ENCODE measurements around the gene CTIF.

Gene CTIF

DNA sequence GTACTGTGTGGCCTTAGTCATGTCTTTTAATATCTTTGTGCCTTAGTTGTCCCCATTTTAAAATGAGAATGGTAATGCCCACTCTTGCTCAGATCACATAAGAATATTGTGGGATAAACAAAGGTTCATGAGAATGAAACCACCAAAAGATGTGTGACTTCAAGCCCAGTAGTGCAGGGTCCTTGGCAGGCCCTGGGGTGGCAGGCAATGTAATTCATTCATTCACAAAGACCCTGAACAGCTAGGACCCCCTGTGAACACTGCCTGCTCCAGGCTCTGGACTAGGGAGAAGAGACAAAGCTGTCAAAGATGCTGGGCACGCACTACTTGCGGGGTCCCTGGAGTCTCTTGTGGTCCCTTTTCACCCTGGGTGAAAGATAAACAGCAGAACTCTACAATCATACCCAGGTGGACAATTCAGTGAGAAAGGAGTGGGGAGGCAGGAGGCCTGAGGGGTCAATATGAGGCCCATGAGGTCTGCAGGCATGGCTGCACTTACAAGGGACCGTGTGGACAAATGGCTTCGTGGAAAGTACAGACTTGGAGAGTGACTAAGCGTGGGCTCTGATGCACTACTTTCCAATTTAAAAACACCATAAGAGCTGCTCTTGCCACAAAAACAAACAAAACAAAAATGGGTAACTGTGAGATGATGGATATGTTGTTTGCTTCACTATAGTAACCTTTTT is 275.8 kb downstream of the CTIF start:
- DNase-seq (ENCODE audit: low read depth in 4 of 4, low spot score in 1 of 4), result no peak

DNA sequence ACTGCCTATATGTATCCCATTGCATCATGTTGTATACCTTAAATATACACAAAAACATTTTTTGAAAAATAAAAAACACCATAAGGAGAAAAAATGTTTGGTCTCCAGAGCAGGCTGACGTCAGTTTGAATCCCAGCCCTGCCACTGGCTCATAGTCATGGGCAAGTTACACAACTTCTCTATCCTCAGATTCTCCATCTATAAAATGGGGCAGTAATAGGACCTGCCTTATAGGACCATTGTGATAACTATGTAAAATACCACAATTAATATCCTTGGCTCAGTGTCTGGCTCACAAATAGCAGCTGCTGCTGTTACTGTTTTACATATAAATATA is 276.3 kb downstream of the CTIF start:
- no peak for DNase-seq (ENCODE audit: low read depth in 4 of 4, low spot score in 1 of 4)

DNA sequence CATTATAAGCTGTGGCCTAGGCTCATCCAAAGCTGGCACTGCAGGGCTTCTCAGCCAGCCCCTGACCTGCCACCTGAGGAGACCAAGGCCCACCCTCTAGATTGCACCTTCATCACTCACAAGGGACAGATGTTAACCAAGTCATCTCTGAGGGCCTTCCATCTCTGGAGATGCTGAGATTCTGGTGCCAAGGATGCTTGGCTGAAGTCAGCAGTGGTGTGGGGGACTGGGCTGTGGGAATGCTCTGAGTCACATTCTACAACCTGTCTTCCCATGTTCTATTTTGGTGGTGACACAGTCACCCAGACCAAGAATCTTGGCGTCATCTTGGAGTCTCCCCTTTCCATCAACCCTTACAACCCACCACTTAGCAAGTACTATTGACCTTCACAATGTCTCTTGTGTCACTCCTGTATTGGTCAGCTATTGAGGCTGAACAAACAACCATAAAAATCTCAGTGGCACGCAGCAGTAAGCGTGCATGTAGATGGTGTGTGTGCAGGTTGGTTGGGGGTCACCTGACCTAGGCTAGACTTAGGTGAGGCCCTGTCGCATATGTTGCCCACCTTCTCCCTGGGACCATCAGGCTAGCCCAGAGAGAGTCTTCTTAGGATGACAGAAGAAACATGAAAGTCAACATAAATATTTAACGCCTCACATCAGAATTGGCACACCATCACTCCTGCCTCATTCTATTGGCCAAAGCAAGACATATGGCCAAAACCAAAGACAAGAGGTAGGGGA is 276.9 kb downstream of the CTIF start:
- no peak for DNase-seq (ENCODE audit: low read depth in 4 of 4, low spot score in 1 of 4)

DNA sequence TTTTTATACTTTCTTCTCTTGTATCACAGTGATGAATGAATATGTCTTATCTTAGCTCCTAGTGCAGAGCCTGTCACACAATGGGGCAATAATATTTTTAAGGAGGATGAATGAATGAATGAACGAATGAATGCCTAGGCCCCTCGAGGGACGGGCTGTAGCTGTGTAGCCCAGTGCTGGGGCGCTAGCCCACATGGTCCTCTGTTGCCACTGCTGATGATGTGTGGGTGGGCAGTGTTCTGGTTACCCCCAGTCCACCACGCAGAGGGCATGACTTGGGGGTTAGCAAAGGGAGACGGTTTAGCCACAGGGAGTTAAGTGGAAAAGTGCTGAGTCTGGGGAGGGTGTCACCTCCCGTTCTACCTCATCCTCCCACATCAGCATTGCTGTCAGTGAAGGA is 277.7 kb downstream of the CTIF start:
- no peak for DNase-seq (ENCODE audit: low read depth in 4 of 4, low spot score in 1 of 4)

DNA sequence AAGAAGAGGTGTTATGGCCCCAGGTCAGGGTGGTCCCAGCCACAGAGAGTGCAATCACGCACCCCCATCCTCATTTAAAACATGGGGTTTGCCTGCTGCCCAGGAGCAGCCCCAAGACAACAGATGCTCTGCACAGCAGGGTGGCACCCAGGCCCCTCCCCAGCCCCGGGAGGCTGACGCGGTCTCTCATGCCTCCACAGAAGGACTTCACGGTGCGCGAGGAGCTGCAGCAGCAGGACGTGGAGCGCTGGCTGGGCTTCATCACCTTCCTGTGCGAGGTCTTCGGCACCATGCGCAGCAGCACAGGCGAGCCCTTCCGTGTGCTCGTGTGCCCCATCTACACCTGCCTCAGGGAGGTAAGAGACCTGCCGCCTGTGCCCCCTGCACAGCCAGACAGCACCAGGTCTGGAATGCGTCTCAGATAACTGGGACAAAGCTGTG is 278.2 kb downstream of the CTIF start:
- no peak for DNase-seq (ENCODE audit: low read depth in 4 of 4, low spot score in 1 of 4)

DNA sequence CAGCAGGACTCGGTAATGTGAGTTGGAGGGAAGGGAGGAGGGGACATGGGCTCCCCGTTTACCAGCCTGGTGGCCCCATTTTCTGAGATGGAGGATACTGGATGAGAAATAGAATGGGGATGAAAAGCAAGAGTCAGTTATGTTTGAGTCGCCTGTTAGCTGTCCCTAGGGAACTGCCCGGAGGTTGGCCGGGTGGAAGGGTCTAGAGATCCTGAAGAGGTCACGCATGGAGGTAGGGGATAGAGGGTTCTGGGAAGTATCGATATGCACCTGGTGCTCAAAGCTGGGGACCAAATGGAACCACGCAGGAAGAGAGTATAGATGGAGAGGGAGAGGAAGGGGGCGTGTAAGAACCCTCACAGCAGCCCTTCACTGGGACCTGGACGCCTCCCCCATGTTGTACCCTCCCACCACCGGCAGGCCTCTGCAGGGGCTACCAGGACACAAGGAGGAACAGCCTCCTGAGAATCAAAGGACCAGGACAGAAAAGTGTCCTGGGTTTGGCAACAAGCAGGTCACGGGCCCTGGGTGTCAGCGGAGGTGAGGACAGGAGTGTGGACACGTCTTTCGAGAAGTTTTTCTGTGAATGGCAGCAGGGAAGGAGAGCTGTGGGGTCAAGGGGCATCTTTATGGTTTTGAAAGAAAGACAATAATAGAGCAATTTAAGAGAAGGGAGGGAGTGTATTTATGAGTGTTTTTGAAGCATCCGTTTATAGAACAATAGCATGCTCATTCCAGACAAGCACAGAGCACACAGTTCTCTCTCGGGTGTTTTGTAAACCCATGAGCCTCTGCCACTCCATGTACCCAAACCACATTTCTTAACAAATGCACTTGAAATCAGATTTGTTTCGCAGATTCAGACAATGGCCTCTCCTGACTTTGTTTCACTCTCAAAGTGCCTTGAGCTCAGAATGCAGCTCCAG is 279.8 kb downstream of the CTIF start:
- DNase-seq (ENCODE audit: low read depth in 4 of 4, low spot score in 1 of 4), result no peak

DNA sequence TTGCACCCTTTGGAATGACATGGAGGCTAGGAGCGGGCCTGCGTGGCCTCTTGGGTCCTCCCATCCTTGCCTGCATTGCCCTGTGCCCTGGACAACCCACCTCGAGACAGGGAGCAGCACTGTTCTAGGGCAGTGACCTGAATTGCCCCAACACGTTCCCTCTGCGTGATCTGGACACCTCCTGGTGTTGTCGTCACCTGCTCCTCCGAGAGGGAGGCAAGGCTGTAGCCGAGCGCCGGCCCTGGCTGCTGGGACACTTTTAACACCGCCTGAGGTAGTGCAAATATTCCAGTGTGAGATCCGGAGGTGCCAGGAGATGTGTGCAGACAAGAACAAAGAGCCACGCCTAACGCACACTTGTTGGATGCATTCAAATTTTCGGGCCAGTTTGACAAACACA is 280.4 kb downstream of the CTIF start:
- no peak for DNase-seq (ENCODE audit: low read depth in 4 of 4, low spot score in 1 of 4)

DNA sequence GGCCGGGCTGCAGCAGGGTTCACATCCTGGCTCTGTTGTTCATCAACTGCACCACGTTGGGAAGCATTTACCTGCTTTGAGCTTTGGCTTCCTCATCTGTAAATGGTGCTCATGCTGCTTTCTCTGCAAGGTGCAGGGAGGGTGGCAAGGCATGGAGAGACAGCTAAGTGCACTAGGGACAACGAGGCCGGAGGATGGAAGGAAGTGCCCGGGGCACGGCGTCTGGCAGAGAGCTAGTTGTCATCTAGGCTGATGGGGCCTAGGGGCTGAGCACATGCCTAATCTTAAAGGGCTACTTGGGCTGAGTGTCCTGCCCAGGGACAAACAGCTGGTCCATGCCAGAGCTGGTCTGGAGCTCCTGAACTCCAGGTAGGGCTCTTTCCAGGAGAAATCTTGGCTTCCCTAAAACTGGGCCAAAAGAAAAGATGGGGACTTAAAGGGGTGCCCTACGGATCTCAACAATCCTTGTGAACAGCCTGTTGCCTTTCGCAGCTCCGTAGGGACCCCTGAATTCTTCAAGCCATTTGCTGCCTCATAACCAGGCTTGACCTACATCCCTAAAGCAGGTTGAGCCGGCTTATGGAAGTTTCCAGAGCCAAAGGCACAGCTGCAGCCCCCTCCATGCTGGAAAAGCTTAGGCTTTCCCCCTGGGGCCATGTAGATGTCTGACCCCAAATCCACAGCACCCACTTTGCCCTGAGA is 281.1 kb downstream of the CTIF start:
- no peak for DNase-seq (ENCODE audit: low read depth in 4 of 4, low spot score in 1 of 4)

DNA sequence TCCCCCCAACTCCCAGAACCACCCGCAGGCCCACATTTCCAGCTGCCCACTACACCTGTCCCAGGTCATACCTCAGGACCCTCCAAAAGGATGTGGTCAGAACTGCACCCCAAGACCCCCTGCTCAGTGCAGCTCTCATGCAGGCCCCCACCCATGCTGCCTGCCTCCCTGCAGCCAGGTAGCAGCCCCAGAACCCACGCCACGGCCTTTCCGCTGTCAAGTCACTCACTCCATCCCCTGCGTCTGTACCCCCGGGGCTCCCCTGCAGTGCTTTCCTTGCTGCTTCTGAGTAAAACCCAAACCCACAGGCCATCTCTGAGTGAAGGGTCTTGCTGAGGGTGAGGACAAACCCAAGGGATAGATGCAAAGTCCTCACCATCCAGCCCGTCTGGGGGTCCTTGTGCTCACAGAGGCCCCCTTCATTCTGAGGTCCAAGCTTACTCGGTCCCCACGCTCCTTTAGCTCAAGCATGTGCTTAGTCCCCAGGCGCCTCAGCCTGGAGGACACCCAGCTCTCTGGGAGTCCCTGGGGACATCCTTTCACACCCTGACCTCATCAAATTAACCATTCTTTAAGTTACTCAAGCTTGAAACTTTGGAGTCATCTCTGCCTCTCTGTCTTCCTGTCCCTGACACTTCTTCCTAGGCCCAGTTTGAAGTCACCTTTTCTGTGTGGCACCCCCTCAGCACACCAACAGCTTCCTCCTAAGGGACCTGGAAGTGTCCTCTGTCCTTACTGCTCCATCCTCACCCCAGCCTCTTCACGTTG is 281.8 kb downstream of the CTIF start:
- no peak for DNase-seq (ENCODE audit: low read depth in 4 of 4, low spot score in 1 of 4)

DNA sequence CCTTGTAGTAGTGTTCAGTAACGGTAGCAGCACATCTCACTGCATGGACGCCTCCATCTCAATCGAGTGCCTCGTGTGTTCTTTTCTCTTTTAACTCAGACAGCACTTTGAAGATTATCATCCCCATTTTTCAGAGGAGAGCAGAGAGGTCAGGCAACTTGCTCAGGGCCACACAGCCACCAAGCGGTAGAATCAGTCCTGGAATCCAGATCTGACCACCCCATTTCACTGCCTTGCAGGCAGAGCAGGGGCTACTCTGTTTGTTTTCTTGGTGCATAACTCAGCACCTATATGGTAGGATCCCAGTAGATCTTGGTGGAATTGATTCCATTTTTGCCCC is 282.4 kb downstream of the CTIF start:
- DNase-seq (ENCODE audit: low read depth in 4 of 4, low spot score in 1 of 4), result no peak

DNA sequence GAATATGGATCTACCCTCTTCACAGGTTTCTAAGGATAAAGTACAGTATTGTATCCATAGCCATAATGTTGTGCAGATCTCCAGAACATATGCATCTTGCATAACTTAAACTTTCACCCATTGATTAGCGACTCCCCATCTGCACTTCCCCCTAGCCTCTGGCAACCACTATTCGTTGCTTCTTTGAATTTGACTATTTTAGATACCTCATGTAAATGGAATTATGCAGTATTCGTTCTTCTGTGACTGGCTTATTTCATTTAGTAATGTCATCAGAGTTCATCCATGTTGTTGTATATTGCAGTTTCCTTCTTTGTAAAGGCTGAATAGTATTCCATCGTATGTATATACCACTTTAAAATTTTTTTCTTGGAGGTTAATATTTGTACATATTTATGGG is 283.0 kb downstream of the CTIF start:
- DNase-seq (ENCODE audit: low read depth in 4 of 4, low spot score in 1 of 4), result no peak

DNA sequence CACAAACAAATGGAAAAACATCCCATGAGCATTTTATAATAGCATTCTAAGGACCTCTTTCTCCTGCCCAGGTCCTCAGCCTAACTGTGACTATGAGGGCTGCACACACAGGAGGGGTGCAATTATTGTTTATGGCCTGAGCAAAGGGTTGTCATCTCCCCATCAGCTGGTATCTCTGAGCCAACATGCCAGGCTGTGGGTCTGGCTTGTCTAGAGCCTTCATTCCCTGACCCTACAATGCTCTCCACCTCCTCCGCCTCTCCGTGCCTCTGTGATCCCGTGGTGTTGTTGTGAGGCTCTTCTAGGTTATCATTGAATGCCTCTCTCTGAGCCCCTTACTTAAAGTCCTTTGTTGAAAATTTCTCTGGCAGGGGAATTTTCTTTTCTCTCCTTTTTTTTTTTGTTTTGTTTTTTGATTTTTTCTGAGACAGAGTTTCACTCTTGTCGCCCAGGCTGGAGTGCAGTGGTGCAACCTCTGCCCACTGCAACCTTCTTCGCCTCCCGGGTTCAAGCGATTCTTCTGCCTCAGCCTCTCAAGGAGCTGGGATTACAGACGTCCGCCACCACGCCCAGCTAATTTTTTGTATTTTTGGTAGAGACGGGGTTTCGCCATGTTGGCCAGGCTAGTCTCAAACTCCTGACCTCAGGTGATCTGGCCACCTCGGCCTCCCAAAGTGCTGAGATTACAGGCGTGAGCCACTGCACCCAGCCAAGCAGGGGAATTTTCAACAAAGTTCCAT is 285.6 kb downstream of the CTIF start:
- DNase-seq (ENCODE audit: low read depth in 4 of 4, low spot score in 1 of 4), result no peak

DNA sequence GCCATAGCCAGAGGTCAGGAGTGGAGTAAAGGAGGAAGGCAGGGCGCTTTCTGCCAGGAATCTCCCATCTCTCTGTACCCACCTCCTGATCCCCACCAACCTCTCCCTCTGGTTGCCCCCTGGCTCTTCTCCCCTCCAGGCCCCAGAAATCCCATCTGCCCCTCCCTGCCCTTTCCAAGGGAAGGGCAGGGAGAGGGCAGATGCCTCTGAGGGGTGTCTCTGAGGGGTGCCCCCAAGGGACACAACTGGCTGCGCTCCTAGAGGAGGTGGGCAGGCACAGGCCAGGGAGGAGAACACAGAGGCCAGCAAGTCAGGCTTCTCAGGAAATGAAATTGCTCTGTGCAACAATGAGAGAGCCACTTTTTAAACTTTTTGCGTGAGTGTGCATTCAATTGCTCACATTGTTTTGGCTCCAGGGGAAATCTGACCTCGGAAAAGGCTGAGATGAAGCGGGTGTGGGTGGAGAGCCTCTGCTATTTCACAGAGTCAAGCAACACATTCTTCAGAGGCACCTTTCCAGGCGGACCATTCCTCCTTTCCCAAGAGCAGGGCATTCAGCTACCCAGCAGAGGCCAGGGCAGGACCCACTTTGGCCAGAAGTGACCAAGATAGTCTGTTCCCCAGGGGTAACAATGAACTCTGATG is 286.4 kb downstream of the CTIF start:
- DNase-seq (ENCODE audit: low read depth in 4 of 4, low spot score in 1 of 4), result no peak

DNA sequence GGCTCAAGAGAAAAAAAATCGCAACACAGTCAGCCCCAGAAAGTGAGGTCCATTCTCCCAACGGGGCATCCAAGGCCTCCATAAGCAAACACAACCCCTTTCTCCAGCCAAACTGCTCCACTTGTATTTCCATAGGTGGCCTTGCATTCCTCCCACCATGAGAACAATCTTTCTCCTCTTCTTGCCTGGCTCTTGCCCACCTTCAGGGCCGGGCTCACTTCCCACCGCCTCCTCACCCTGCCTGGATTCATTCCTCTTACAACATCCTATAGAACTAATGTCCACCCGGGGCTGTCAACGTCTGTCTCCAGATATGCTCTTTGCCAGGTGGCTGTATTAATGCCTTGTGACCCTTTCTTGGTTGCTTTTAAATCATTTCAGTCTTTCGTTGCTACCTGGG is 287.4 kb downstream of the CTIF start:
- DNase-seq (ENCODE audit: low read depth in 4 of 4, low spot score in 1 of 4), result no peak

DNA sequence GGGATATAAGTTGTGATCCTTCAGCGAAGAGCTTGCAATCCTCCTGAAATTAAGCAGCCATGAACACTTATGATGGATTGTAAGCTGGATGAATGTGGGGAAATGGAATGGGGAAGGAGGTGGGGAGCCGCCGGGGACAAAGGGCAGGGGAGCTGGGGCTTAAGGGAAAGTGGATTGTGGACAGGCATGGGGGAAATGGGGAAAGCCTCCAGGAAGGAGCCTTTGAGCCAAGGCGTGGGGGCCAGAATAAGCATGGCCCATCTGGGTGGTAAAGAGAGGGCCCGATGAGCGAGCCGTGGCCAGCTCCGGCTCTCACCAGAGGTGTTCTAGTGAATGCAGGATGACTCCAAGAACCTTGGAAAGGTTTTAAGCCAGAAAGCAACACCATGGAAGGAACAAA is 288.0 kb downstream of the CTIF start:
- DNase-seq (ENCODE audit: low read depth in 4 of 4, low spot score in 1 of 4), result no peak

DNA sequence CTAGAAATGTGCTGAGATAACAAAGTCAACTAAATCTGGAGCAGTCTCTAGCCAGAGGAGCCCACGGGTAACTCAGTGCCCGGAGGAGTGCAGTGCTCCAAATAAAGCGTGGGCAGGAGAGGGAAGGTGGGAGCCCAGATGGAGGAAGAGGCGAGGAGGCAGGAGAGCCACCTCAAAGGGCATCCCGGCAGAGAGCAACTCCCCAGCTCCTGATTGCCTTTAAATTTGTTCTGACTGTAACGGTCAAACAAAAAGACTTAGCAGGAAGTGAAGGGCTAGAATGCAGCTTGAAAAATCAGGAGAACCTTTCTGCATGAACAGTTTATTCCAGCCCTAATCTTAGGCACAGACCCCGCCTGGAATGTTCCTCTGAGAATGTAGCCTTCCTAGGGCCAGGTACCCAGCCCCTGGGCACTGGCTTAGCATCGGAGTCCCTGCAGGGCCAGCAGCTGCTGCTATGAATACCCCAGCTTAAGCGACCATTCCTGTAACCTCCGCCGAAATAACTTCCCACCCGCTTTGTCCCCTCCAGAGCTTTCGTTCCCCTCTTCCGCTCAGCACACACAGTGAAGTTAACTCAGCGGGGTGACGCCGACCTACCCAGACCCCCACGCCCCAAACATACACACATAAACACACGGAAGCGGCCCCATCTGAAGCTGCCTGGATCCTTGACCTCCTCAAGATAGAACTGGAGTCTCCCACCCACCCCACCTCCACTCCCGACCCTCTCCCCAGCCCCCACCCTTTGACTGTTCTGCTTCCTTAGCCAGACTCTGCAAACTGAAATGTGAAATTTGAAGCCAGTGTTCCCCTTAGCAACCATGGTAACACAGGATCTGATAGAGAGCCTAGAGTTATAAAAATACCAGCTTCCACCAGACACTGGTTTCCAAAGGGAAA is 288.7 kb downstream of the CTIF start:
- no peak for DNase-seq (ENCODE audit: low read depth in 4 of 4, low spot score in 1 of 4)

DNA sequence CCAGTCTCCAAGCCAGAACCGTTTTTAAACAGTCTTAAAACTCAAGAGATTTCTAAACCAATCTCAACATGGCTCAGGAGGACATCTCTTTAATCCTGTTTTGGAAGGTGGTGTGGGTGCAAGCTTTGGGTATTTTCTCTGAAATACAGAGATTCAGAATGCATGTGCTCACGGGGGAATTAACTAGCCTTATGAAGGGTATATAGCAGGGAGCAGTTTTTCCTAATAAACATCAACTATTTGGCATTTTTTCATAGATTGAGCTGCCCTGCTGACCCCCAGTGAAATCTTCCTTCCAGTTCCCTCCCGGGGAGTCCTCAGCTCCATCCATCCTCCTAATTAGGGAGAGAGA is 289.3 kb downstream of the CTIF start:
- DNase-seq (ENCODE audit: low read depth in 4 of 4, low spot score in 1 of 4), result no peak

DNA sequence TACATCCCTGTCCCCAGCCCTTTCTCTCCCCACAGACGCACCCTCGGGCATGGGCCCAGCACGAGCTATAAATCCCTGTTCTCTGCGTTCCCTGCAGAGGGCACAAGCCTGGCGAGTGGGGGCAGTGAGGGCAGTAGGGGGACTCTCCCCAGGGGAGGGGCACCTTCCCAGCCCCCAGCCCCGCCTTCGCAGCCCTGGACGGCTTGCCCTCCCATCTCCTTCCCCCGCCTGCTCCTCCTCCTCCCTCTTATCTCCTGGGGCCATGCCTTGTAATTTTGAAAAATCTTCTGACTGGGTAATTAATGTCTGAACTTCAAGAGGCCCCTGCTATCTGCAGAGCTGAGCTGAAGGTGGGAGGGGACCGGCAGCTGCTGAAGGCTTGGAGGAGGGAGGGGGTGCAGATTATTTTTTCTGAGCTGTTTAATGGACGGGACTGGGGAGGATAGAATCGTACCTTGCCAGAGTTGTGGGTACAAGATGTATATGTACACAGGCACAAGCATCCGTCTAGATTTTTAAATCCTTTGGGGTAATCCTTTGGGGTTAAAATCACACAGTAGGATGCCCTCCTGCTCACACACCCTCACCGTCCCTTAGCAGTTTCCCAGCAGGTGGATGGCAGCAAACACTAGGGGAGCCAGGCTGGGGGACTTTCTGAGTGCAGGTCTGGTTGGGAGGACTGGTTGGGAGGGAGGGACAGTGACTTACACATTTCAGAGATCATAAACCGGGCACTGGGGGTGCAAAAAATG is 290.0 kb downstream of the CTIF start:
- DNase-seq (ENCODE audit: low read depth in 4 of 4, low spot score in 1 of 4), result no peak

Measured in stimulated activated CD4-positive, alpha-beta T cell treated with anti-CD3 and anti-CD28 coated beads, Interleukin-1b, Interleukin-23, amount 100 ng/mL, for 24 hours (primary cell).